GM21381 (cell line): ENCODE data around the gene LEMD3.
A peak's percentile ranks its signal among the peaks of the same experiment; 100 is the strongest.

Experiments used
- ATAC-seq: cut with Tn5 transposase; IDR thresholded peaks from one replicate; pipeline ENCODE4 v1.9.1; 2021; ENCODE audit warnings: mild to moderate bottlenecking, moderate library complexity; ENCODE audit not compliant: unreplicated experiment

The LEMD3 gene

DNA sequence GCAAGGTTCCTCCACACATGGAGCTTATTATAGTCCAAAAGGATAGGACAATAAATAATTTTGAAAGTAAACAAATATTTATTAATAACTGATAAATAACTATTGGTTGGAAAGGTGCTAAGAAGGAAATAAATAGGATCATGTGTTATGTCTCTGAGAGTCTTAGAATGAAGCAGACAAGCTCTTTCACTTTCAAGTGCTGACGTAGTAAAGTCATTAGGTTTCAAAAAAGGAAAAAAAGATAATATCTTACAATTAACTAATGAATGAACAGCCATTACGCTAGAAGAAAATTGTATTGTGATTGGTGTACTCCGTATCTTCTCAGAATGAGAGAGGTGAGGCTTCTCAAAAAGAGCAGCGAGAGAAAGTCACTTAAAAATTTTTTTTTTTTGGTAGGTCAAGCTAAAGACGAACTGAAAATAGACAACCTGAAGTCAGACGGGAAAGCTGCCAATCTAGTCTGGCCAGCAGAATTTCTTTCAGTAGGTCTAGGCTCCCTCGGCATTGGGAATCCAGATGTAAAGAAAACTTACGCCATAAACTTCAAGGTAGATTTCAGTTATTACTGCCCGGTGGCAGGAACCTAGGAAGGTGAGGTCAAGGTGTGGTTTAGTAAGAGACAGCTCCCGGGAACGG, 583 bp upstream of the LEMD3 start:
- ATAC-seq, result peak; percentile 0

DNA sequence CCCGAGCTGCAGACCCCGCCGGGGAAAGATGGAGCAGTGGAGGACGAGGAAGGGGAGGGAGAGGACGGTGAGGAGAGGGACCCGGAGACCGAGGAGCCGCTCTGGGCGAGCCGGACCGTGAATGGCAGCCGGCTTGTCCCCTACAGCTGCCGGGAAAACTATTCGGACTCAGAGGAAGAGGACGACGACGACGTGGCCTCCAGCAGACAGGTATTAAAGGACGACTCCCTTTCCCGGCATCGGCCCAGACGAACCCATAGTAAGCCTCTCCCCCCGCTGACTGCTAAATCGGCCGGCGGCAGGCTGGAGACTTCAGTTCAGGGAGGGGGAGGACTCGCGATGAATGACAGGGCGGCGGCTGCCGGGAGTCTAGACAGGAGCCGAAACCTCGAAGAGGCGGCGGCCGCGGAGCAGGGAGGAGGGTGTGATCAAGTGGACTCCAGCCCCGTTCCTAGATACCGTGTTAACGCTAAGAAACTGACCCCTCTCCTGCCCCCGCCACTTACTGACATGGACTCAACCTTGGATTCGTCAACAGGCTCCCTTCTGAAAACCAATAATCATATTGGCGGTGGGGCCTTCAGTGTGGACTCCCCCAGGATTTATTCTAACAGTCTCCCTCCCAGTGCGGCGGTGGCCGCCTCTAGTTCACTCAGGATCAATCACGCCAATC, 962 bp downstream of the LEMD3 start:
- peak; percentile 46 for ATAC-seq

DNA sequence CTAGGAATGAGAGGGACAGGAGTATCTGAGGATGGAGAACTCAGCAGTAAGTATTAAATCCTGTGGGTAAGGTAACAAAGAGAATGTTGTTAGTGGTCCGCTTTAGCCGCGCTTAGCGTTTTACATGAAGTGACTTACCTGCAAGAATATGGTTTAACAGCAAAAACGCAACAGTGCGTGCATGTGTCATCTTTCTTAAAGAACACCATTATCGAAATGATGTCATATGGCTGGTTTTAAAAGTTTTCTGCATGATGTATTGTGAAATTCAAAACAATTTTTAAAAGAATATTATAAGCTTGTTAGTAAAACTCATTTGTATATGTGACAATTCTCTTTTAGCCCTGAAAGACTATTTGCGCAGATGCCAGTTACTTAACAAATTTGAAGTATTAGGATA, 1.7 kb downstream of the LEMD3 start:
- ATAC-seq, result no peak

DNA sequence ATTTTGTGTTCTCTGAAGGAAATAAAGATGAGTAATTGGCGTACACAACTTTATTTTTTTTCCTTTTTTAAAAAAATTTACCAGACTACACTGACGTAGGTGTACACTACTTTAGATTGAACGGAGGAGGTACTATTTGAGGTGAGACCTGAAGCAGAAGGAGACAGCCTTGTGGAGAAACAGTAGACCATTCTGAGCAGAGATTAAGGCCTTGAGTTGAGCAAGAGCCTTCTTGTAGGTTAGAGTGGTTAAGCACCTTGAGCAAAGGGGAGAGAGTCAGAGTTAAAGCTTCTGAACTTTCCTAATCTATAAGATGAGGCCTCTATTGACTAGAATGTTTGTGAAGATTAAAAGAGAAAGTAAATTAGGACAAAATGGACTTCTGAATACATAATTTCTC, 2.5 kb downstream of the LEMD3 start:
- ATAC-seq, result no peak

DNA sequence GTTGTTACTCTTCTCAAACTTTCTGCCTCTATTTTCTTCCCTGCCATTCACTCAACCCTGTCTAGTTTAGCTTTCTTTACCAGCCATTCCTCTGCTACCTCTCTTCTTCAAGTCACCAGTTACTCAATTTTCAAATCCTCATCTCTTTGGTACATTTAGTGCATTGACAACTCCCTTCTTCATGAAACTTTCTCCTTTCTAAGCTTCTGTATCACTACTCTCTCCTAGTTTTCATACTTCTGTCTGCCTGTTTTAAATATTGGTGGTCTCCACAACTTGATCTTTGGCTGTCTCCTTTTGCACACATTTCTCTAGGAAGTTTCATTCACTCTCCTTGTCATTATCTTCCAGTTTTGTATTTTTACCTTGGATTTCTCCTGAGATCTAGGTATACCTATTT, 6.0 kb downstream of the LEMD3 start:
- ATAC-seq, result no peak

DNA sequence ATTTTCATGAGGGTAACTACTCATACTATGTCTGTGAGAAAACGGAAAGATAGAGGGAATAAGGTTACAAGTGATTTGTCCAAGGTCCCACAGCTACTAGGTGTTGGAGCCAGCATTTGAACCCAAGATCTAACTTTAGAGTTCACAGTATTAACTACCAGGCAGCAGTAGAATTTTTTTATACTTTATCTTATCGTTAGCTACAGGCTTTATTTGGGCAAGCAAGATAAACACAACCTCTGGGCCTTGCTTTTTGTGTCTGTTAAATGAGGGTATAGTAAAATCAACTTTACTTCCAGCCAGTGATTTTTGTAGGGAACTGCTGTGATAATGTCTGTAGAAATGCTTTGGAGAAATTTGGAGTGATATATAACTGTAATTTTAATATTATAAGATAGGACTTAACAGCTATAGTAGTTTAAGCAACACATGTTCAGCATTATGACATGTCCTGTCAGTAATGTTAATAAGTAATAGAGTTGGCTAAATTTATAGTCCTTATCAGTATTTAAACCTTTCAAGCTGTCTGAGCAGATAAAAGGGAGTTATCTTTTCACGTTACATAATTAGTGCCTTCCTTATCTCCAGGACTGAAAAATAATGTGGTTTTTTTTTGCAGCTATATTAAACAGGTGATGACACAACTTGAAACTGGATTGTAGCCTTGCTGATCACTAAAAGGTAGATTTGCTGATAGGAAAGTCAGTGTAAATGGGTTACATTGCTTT, 12.8 kb downstream of the LEMD3 start:
- ATAC-seq, result no peak

DNA sequence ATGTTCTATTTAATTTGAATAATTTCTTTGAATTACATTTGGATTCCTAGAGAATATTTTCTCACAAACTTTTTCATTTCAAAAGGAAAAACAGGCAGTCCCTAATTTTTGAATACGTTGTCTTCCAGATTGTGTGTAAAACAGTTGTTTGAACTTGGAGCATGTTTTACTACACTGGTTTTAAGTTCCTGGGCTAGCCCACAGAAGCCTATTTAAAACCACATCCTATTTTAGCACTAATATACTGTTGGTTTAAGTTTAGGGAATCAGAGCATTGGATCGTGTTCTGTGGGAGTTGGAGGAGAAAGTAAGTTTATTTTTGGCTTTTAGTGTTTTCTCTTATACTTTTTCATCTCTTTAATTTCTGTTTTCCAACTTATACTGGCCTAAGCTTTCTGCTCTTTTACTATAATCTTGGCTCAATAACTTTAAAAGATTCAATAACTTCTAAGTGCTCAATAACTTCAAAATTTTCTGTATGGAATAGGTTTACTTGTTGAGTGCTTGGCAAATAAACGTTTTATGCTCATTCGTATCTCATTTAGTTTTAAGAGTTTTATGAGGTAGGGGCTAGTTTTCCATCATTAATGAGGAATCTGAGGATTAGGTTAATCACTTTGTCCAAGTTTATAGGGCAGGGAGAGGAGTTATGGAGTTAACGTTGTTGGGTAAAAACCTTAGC, 14.9 kb downstream of the LEMD3 start:
- no peak for ATAC-seq

DNA sequence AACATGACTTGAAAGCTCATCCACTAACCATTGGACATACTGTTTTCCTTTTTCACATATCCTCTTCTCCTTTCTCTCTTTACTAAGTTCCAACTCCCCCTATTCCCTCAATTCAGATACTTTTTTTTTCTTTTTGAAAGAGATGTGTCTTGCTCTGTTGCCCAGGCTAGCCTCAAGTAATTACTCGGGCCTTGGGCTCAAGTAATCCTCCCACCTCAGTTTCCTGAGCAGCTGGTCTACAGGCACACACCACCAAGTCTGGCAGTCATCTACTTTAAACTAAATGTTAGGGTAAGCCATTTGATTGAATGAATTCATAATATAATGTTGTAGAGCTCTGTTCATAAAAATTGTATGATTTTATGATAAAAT, 15.5 kb downstream of the LEMD3 start:
- no peak for ATAC-seq

DNA sequence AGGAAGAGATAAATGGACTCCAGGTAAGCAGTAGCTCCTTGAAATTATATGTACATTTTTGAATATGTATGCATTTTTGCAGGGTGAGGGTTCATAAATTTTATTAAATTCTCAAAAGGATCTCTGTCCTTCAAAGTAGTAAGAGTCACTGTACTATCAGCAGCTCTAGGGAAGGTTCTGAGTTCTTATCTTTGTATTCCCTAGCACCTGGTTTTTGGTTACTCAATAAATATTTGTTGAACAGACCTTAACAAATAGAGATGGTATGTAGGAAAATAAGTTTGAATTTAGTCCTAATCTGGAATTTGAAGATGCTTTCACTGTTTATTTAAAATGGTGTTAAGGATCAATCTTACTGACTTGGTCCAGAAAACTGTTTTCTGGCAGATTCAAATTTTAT, 18.3 kb downstream of the LEMD3 start:
- ATAC-seq, result no peak

DNA sequence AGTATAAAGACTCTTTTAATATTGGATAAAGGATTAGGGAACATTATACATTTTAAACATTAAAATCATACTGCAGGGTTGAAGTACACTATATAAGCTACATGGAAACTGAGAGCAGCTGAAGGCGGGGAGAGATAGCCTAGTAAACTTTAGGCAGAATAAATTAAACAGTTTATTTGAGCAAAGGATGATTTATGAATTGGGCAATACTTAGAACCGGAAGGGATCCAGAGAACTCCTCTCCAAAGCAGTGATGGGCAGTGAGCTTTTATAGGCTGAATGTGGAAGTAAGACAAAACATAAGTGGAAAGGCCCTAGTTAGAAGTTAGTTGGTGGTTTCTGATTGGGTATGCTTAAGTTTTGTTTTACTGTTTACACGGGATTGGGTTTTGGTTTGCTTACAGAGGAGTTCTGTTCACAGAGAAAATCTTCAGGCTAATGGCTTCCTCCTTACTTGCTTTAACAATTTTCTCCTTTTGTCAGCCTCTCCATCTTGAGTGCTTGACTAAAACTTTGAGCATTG, 18.9 kb downstream of the LEMD3 start:
- peak; percentile 39 for ATAC-seq

DNA sequence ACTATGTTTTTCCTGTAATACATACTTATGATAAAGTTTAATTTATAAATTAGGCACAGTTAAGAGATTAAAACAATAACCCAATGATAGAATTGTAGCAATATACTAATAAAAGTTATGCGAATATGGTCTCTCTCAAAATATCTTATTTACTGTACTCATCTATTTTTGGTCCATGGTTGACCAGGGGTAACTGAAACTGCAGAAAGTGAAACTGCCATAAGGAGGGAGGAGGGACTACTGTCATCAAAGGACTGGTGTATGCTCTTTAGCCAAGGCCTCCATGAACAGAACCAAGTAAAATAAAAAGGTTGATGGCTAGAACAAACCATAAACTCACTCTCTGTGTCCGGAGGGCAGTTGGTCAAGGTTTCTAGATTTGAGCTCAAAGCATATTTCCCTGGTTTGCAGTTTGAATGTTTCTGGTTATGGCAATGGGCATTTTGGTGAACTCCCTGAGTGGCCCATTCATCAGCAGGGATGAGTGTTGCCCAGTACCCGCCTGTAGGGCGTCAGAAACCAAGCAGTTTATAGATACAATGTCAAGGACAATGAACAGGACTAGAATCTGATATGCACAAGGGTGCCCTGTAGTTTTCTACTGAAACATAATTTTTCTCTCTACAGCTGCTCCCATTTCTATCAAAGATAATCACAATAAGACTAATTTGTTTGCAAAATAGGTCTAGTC, 19.8 kb downstream of the LEMD3 start:
- ATAC-seq, result peak; percentile 98

DNA sequence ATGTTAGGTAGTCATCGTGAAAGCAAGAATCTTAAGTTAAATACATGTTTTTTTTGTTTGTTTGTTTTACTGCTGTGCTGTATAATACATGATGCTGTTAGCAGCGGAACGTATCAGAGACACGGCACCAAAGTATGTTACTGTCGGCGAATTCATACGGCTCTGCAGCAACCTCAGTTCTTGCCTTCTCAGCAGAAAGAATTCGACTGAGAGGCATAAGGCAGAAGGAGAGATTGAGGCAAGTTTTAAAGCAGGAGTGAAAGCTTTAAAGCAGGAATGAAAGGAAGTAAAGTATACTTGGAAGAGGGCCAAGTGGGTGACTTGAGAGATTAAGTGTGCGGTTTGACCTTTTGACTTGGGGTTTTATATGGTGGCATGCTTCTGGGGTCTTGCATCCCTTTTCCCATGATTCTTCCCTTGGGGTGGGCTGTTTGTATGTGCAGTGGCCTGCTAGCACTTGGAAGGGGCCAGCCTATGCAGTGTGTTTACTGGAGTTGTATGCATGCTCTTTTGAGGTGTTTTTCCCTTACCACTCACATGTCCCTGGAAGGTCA, 23.7 kb downstream of the LEMD3 start:
- no peak for ATAC-seq

DNA sequence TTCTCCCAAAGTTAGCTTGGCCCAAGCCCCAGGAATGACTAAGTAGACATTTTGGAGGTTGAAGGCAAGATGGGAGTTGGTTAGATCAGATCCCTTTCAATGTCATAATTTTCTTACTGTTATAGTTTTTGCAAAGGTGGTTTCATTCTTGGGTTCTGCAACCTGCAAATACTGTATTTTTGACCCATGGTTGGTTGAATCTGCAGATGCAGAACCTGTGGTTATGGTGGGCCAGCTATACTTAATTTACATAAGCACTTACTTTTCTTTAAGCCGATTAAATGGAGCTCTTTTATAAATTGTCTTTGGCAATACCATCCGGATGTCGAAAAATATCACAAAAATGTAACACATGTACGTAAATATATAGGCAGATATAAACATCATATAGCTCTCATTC, 25.6 kb downstream of the LEMD3 start:
- ATAC-seq, result no peak

DNA sequence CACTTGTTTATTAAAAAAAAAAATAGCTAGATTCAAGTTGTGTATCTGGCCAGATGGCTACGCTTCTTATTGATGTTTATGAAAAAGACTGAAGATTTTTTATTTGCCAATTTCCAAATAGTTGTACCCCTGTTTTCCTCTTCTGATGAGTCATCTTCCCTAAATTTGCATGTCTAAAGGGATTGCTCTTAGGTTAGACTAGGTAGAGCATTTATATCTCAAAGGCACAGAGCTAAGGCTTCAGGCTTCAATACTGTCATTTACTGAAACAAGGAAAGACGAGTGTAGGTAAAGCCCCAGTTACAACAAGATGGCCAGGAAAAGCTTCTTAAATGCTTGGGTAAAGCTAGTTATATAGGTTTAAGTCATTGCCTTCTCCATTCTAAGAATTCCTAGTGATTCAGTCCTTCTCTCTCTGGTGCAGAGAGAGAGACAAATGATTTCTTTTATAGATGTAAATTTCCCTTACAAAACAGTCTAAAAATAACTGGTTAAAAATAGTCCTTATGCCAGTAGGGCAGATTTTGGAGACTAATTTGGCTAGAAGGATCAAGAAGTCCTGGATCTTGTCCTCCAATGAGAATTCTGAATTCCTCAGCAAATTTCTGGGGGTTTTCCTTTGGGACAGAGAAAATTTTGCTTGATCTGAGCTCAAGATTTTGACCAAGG, 26.1 kb downstream of the LEMD3 start:
- no peak for ATAC-seq

DNA sequence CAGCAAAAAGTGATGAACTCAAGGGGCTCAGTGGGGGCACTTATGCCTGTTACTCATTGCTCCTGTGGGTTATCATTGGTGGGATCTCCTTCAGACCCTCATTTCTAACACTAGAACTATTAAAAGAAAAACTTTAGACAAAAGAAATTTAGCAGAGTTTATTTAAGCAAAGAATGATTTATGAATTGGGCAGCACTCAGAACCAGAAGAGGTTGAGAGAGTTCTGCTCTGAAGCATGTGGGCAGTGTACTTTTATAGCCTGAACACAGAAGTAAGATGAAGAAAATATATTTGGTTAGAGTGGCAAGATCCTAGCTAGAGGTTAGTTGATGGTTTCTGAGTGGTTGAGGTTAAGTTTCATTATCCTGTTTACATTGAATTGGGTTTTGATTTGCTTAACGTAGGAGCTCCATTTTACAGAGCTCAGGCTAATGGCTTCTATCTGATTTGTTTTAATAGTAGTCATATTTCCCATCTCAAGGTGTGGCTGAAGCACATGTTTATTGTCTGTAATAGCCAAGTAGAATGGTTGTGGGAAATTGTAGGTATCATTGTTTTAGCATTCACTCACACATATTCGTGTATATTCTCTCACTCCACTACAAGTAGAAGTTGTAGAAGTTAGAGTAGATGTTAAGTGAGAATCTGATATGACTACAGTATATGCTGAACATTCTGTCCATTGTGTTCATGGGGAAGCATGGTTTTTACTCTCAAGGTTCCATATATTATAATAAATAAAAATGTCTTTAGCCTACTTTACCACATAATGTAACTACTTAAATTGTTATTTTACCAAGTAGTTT, 27.6 kb downstream of the LEMD3 start:
- no peak for ATAC-seq

DNA sequence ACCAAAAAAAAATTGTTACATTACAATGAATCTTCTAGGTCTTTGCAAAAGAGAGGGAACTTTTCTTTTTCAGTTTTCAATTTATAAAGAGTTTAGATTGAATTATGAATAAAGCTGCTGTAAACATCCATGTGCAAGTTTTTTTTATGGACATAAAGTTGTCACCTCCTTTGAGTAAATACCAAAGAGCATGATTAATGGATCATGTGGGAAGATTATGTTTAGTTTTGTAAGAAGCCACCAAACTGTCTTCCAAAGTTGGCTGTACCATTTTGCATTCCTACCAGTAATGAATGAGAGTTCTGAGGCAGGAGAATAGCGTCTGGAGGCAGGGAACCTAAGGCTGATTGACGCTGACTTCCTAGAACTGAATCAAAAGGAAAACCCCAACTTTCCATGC, 30.2 kb downstream of the LEMD3 start:
- no peak for ATAC-seq

DNA sequence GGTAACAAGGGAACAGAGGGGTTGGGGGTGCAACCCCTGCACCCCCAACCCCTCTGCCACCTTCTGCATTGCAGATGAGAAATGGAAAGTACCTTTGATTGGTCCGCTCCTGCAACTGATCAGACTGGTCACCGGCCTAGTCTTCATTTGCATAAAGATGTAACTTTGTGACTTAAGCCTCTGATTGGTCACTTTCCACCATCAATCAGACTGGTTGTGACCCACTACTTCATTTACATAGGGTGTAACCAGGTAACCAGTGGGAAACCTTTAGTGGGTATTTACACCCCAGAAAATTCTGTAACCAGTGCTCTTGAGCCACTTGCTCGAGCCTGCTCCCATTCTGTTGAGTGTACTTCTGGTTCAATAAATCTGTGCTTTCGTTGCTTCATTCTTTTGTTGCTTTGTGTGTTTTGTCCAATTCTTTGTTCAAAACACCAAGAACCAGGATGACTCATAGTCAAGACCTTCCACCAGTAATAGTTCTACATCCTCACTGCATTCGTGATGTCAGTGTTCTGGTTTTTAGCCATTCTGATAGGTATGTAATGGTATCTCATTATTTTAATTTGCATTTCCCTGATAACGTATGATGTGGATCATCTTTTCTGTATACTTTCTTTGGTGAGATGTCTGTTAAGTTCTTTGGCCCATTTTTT, 30.8 kb downstream of the LEMD3 start:
- ATAC-seq, result no peak

DNA sequence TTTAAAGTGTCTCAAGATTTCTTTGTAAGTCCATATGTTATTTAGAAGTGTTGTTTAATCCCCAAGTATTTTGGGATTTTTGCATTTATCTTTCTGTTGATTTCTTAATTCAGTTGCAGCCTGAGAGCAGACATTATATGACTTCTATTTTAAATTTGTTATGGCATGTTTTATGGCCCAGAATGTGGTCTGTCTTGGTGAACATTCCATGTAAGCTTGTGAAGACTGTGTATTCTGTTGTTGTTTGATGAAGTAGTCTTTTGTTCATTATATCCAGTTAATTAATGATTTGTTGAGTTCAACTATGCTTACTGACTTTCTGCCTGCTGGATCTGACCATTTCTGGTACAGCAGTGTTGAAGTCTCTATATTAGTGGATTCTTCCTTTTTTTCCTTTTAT, 34.0 kb downstream of the LEMD3 start:
- no peak for ATAC-seq
